ENCODE results near the gene TMED9.
A peak's percentile ranks its signal among the peaks of the same experiment; 100 is the strongest.
"Not testable (repeated sequence)": the region's sequence is repeated elsewhere in the genome, so short reads cannot be mapped to it uniquely, and the experiment has no call there.

Gene TMED9

GRCh38 chr5:177612215-177612673 is 20.2 kb downstream of the TMED9 start:
- no peak for DNase-seq (ENCODE audit: low read depth)
- no peak overlapping the region for H3K4me3 ChIP-seq (ENCODE audit: control insufficient read depth, low read depth, low read length)
- TF ChIP-seq CTCF (conservative IDR thresholded peaks at IDR 0.05; ENCODE audit: control insufficient read depth, insufficient read depth, low read depth, low read length): no peak

- no peak overlapping the region for H3K4me3 ChIP-seq (ENCODE audit: control insufficient read depth, low read depth, low read length)
- no peak for TF ChIP-seq CTCF (conservative IDR thresholded peaks at IDR 0.05; ENCODE audit: control insufficient read depth, insufficient read depth, low read depth, low read length)
- DNase-seq (ENCODE audit: low read depth): no peak
Measured at GRCh38 chr5:177620560-177620959, 28.6 kb downstream of the TMED9 start.

GRCh38 chr5:177624172-177624571 is 32.2 kb downstream of the TMED9 start:
- not testable (repeated sequence) for H3K4me3 ChIP-seq (ENCODE audit: control insufficient read depth, low read depth, low read length); DNase-seq (ENCODE audit: low read depth)

GRCh38 chr5:177630186-177630585 is 38.2 kb downstream of the TMED9 start:
- not testable (repeated sequence) for H3K4me3 ChIP-seq (ENCODE audit: control insufficient read depth, low read depth, low read length)
- peak; percentile 12 for DNase-seq (ENCODE audit: low read depth)

GRCh38 chr5:177634912-177635311 is 42.9 kb downstream of the TMED9 start:
- DNase-seq (ENCODE audit: low read depth); H3K4me3 ChIP-seq (ENCODE audit: control insufficient read depth, low read depth, low read length): not testable (repeated sequence)

GRCh38 chr5:177645462-177645861 is 53.5 kb downstream of the TMED9 start:
- not testable (repeated sequence) for H3K4me3 ChIP-seq (ENCODE audit: control insufficient read depth, low read depth, low read length); DNase-seq (ENCODE audit: low read depth)

Data from fibroblast of mammary gland (primary cell).